Measurements from ENCODE around the gene FKBP15. TPM values are rescaled to one million over a fixed set of nuclear protein-coding genes. Genes with fewer than 3 reads are reported as not detected.
A peak's percentile ranks its signal among the peaks of the same experiment; 100 is the strongest.

Gene FKBP15
- total and polyA plus RNA-seq, 2 of the 13 experiments (the other 11 are each of a cell fraction or from before 2014, with no cell fraction given) = 12.3 to 18.6 TPM

DNA sequence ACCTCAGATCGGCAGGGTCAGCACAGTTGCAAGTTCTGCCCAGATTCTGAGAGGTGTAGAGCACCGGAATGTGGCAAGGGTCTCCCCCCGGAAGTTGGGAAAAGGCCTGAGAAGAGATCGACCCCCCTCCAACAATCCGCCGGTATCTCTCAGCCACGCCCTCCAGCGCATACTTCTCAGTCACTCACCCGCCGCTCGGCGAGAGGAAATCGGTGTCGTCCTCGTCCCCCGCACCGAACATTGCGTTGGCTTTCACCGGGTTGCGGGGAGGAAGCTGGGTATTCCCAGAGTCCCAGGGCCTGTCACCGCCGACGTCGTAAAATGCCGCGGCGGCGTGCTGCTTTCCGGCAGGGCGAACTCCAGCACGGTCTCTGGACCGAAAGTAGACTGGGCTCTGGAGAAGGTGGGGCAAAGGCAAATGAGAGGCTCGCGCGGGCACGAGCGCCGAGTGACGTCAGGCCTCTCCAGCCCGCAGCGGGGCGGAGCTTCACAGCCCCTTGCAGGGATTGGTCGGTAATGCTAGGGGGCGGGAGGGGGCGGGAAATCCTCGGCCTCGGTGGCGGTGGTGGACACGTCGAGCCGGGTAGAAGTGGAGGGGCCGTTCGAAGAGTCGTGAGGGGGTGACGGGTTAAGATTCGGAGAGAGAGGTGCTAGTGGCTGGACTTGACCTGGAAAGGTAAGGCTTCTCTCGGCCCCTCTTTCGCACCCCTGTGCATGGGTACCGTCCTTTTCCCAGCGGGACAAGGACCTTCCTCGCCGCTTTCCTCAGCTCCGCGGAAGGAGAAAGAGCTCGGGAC lies at the start of gene FKBP15, which contains the start of gene SLC31A1 (continued):
- TF ChIP-seq ATF7 (IDR thresholded peaks at IDR 0.05) (peak; percentile 87), ATF7 (CRISPR knock-in tag; IDR thresholded peaks at IDR 0.05) (peak; percentile 52; the same call in 1 of the 2 replicates), MEF2D (CRISPR knock-in tag; IDR thresholded peaks at IDR 0.05) (peak; percentile 25; the same call in 1 of the 2 replicates), ZNF230 (CRISPR knock-in tag; IDR thresholded peaks at IDR 0.05) (no peak; the same call in none of the 2 replicates), CBX5 (CRISPR knock-in tag; IDR thresholded peaks at IDR 0.05; ENCODE audit: borderline replicate concordance) (peak; percentile 67; the same call in 1 of the 2 replicates), MED1 (CRISPR knock-in tag; IDR thresholded peaks at IDR 0.05) (peak; percentile 63), ELF3 (CRISPR knock-in tag; IDR thresholded peaks at IDR 0.05) (peak; percentile 87), PLRG1 (conservative IDR thresholded peaks at IDR 0.05) (no peak), CEBPB (IDR thresholded peaks at IDR 0.05; ENCODE audit: borderline replicate concordance, low read depth, low read length) (no peak), ZNF724P (CRISPR knock-in tag; IDR thresholded peaks at IDR 0.05; ENCODE audit: borderline replicate concordance) (no peak), MZF1 (CRISPR knock-in tag; IDR thresholded peaks at IDR 0.05; ENCODE audit: borderline replicate concordance) (no peak), ATF1 (CRISPR knock-in tag; IDR thresholded peaks at IDR 0.05) (peak; percentile 84), ZNF451 (CRISPR knock-in tag; IDR thresholded peaks at IDR 0.05) (peak; percentile 31; the same call in 1 of the 2 replicates), GABPA (IDR thresholded peaks at IDR 0.05; ENCODE audit: low read depth, low read length) (peak; percentile 46; the same call in 1 of the 2 replicates), GABPA (CRISPR knock-in tag; IDR thresholded peaks at IDR 0.05; ENCODE audit: low read depth) (peak; percentile 88)
- TF ChIP-seq, protein P1, sequence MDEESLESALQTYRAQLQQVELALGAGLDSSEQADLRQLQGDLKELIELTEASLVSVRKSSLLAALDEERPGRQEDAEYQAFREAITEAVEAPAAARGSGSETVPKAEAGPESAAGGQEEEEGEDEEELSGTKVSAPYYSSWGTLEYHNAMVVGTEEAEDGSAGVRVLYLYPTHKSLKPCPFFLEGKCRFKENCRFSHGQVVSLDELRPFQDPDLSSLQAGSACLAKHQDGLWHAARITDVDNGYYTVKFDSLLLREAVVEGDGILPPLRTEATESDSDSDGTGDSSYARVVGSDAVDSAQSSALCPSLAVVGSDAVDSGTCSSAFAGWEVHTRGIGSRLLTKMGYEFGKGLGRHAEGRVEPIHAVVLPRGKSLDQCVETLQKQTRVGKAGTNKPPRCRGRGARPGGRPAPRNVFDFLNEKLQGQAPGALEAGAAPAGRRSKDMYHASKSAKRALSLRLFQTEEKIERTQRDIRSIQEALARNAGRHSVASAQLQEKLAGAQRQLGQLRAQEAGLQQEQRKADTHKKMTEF (CRISPR knock-in tag; IDR thresholded peaks at IDR 0.05) = peak; percentile 79; the same call in 1 of the 2 replicates
- TF ChIP-seq, protein P2, sequence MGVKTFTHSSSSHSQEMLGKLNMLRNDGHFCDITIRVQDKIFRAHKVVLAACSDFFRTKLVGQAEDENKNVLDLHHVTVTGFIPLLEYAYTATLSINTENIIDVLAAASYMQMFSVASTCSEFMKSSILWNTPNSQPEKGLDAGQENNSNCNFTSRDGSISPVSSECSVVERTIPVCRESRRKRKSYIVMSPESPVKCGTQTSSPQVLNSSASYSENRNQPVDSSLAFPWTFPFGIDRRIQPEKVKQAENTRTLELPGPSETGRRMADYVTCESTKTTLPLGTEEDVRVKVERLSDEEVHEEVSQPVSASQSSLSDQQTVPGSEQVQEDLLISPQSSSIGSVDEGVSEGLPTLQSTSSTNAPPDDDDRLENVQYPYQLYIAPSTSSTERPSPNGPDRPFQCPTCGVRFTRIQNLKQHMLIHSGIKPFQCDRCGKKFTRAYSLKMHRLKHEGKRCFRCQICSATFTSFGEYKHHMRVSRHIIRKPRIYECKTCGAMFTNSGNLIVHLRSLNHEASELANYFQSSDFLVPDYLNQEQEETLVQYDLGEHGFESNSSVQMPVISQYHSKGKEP (CRISPR knock-in tag; IDR thresholded peaks at IDR 0.05) = no peak
- TF ChIP-seq, protein P3, sequence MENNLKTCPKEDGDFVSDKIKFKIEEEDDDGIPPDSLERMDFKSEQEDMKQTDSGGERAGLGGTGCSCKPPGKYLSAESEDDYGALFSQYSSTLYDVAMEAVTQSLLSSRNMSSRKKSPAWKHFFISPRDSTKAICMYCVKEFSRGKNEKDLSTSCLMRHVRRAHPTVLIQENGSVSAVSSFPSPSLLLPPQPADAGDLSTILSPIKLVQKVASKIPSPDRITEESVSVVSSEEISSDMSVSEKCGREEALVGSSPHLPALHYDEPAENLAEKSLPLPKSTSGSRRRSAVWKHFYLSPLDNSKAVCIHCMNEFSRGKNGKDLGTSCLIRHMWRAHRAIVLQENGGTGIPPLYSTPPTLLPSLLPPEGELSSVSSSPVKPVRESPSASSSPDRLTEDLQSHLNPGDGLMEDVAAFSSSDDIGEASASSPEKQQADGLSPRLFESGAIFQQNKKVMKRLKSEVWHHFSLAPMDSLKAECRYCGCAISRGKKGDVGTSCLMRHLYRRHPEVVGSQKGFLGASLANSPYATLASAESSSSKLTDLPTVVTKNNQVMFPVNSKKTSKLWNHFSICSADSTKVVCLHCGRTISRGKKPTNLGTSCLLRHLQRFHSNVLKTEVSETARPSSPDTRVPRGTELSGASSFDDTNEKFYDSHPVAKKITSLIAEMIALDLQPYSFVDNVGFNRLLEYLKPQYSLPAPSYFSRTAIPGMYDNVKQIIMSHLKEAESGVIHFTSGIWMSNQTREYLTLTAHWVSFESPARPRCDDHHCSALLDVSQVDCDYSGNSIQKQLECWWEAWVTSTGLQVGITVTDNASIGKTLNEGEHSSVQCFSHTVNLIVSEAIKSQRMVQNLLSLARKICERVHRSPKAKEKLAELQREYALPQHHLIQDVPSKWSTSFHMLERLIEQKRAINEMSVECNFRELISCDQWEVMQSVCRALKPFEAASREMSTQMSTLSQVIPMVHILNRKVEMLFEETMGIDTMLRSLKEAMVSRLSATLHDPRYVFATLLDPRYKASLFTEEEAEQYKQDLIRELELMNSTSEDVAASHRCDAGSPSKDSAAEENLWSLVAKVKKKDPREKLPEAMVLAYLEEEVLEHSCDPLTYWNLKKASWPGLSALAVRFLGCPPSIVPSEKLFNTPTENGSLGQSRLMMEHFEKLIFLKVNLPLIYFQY (CRISPR knock-in tag; IDR thresholded peaks at IDR 0.05; ENCODE audit: borderline replicate concordance) = peak; percentile 52; the same call in 1 of the 2 replicates
- TF ChIP-seq, protein P4, sequence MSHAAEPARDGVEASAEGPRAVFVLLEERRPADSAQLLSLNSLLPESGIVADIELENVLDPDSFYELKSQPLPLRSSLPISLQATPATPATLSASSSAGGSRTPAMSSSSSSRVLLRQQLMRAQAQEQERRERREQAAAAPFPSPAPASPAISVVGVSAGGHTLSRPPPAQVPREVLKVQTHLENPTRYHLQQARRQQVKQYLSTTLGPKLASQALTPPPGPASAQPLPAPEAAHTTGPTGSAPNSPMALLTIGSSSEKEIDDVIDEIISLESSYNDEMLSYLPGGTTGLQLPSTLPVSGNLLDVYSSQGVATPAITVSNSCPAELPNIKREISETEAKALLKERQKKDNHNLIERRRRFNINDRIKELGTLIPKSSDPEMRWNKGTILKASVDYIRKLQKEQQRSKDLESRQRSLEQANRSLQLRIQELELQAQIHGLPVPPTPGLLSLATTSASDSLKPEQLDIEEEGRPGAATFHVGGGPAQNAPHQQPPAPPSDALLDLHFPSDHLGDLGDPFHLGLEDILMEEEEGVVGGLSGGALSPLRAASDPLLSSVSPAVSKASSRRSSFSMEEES (CRISPR knock-in tag; IDR thresholded peaks at IDR 0.05) = peak; percentile 38; the same call in 1 of the 2 replicates
- TF ChIP-seq, protein P5, sequence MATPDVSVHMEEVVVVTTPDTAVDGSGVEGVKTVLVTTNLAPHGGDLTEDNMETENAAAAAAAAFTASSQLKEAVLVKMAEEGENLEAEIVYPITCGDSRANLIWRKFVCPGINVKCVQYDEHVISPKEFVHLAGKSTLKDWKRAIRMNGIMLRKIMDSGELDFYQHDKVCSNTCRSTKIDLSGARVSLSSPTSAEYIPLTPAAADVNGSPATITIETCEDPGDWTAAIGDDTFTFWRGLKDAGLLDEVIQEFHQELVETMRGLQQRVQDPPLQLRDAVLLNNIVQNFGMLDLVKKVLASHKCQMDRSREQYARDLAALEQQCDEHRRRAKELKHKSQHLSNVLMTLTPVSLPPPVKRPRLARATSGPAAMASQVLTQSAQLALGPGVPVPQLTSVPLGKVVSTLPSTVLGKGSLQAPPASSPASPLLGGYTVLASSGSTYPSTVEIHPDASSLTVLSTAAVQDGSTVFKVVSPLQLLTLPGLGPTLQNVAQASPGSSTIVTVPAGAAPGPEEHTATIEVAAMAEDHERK (CRISPR knock-in tag; IDR thresholded peaks at IDR 0.05; ENCODE audit: low read depth) = 0 out of 2 replicates have a peak, but pooled peaks have one; percentile 11

Data from HepG2 (cell line).